ENCODE measurements around the gene TGFBR2.

Gene TGFBR2

GRCh38 chr3:30711151-30711550, 104.8 kb downstream of the TGFBR2 start:
- TF ChIP-seq, protein P1, sequence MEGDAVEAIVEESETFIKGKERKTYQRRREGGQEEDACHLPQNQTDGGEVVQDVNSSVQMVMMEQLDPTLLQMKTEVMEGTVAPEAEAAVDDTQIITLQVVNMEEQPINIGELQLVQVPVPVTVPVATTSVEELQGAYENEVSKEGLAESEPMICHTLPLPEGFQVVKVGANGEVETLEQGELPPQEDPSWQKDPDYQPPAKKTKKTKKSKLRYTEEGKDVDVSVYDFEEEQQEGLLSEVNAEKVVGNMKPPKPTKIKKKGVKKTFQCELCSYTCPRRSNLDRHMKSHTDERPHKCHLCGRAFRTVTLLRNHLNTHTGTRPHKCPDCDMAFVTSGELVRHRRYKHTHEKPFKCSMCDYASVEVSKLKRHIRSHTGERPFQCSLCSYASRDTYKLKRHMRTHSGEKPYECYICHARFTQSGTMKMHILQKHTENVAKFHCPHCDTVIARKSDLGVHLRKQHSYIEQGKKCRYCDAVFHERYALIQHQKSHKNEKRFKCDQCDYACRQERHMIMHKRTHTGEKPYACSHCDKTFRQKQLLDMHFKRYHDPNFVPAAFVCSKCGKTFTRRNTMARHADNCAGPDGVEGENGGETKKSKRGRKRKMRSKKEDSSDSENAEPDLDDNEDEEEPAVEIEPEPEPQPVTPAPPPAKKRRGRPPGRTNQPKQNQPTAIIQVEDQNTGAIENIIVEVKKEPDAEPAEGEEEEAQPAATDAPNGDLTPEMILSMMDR (IDR thresholded peaks at IDR 0.05; ENCODE audit: insufficient read depth, low read depth, low read length, missing control alignments): no peak
- no peak for DNase-seq (ENCODE audit: low read depth)

DNA sequence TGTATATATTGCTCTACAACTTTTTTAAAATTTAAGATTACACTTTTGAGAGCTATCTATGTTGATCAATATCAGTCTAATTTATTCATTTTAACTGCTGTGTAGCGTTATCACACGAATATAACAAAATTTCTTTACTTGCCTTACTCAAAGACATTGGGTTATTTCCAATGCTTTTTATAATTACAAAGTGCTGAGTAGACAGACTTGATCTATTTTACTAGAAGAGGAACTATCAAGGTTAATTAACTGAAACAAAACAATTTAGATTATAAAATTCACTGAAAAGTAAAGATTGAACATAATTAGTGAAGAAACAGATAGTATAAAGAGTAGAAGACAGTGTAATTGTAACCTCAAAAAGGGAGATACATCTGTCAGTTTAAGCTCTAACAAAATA, 105.5 kb downstream of the TGFBR2 start:
- no peak overlapping the region for H3K4me3 ChIP-seq (ENCODE audit: low read depth, low read length)
- no peak for DNase-seq (ENCODE audit: low read depth)
- TF ChIP-seq, protein P1 (IDR thresholded peaks at IDR 0.05; ENCODE audit: insufficient read depth, low read depth, low read length, missing control alignments): no peak

More at GRCh38 chr3:30711151-30711550, 104.8 kb downstream of the TGFBR2 start:
- no peak overlapping the region for H3K4me3 ChIP-seq (ENCODE audit: low read depth, low read length)

GRCh38 chr3:30712991-30713390, 106.6 kb downstream of the TGFBR2 start:
- no peak for DNase-seq (ENCODE audit: low read depth)
- TF ChIP-seq, protein P1 (IDR thresholded peaks at IDR 0.05; ENCODE audit: insufficient read depth, low read depth, low read length, missing control alignments): no peak
- no peak overlapping the region for H3K4me3 ChIP-seq (ENCODE audit: low read depth, low read length)

DNA sequence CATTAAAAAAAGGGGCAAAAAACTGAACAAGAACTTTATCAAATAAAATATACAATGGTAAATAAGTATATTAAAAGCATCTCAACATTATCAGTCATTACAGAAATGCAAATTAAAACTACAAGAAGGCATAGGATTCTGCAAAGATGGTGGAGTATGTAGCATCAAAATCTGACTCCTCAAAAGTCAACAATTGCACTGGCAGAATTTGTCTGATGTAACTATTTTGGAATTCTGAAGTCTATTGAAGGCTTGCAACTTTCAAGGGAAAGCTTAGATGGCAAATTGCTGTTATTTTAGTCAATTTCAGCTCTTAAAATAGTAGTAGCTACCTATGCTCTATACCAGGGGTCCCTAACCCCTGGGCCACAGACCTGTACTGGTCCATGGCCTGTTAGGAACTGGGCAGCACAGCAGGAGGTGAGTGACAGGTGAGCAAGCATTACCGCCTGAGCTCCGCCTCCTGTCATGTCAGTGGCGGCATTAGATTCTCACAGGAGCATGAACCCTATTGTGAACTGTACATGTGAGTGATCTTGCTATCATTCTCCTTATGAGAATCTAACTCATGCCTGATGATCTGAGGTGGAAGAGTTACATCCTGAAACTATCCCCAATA, 107.6 kb downstream of the TGFBR2 start:
- TF ChIP-seq, protein P1 (IDR thresholded peaks at IDR 0.05; ENCODE audit: insufficient read depth, low read depth, low read length, missing control alignments): no peak
- no peak overlapping the region for H3K4me3 ChIP-seq (ENCODE audit: low read depth, low read length)
- DNase-seq (ENCODE audit: low read depth): no peak

DNA sequence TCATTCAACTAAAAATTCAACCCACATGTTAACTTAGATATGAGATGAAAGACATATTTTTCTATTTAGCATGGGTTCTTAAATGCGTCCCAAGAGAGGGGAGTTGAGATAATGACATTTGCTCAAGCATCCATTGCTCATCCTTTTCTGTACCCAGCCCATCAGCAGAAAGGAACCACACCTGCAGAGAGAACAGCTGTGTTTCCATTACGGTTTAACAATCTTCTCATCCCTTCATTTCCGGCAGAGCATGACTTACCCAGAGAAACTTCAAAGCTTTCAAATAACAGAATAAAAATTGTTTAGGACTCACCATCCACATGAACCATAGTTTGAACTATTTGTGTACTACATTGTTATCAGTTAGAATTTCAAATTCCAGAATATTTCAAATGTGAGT, 113.1 kb downstream of the TGFBR2 start:
- TF ChIP-seq, protein P1 (IDR thresholded peaks at IDR 0.05; ENCODE audit: insufficient read depth, low read depth, low read length, missing control alignments): no peak
- H3K4me3 ChIP-seq (ENCODE audit: low read depth, low read length): no peak overlapping the region
- DNase-seq (ENCODE audit: low read depth): no peak

- H3K4me3 ChIP-seq (ENCODE audit: low read depth, low read length): no peak overlapping the region
- DNase-seq (ENCODE audit: low read depth): no peak
- TF ChIP-seq, protein P1 (IDR thresholded peaks at IDR 0.05; ENCODE audit: insufficient read depth, low read depth, low read length, missing control alignments): no peak
Observed at GRCh38 chr3:30720586-30721313, 114.3 kb downstream of the TGFBR2 start.

Measured in GM12865 (cell line).